HG02970 (cell line): ENCODE measurements around the gene GPR132.
"Not testable (repeated sequence)": the region's sequence is repeated elsewhere in the genome, so short reads cannot be mapped to it uniquely, and the experiment has no call there.

Source experiments
- ATAC-seq: cut with Tn5 transposase; IDR thresholded peaks from one replicate; pipeline ENCODE4 v1.9.1; 2021; ENCODE audit warnings: mild to moderate bottlenecking, moderate library complexity, moderate number of reproducible peaks; ENCODE audit not compliant: unreplicated experiment, low FRiP score

GPR132 gene

DNA sequence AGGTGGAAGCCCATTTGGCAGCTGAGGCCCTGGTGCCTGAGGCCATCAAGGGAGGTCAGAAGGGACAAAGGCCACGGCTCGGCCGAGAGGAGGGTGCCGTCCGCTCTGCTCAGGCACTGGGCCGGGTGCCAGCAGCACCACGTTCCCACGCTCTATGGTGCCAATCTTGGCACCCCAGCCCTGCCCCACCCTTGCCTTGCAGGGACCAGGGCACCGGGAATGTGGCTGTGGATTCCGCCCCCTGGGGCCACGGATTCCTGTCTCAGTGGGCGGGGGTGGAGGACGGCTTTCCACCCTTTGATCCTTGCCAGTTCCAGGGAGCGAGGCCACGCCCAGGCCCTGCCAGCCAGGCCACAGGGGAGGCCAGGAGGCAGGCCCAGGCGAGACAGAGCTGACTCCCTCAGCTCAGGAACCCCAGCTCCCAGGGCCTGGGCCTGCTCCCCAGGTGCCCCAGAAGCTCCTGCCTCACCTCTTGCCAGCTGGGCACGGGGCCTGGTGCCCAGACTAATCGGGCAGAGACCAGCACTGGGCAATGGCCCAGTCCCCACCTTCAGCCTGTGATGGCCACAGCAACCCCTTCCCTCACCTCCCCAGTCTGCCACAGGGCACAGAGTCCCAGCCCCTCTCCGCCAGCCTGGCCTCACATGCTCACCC lies 26.4 kb upstream of the GPR132 start:
- no peak for ATAC-seq

GRCh38 chr14:105091054-105091516 lies 25.9 kb upstream of the GPR132 start:
- ATAC-seq, result no peak

GRCh38 chr14:105090493-105091053 lies 25.3 kb upstream of the GPR132 start:
- no peak for ATAC-seq

GRCh38 chr14:105089746-105090492 lies 24.7 kb upstream of the GPR132 start:
- ATAC-seq, result no peak

GRCh38 chr14:105088812-105089745 lies 23.8 kb upstream of the GPR132 start:
- no peak for ATAC-seq

- no peak for ATAC-seq
These were observed 23.0 kb upstream of the GPR132 start for GRCh38 chr14:105087963-105088811.

- no peak for ATAC-seq
These were observed 22.2 kb upstream of the GPR132 start for GRCh38 chr14:105087308-105087962.

- ATAC-seq, result peak; percentile 46
These were observed 21.6 kb upstream of the GPR132 start for GRCh38 chr14:105086833-105087307.

DNA sequence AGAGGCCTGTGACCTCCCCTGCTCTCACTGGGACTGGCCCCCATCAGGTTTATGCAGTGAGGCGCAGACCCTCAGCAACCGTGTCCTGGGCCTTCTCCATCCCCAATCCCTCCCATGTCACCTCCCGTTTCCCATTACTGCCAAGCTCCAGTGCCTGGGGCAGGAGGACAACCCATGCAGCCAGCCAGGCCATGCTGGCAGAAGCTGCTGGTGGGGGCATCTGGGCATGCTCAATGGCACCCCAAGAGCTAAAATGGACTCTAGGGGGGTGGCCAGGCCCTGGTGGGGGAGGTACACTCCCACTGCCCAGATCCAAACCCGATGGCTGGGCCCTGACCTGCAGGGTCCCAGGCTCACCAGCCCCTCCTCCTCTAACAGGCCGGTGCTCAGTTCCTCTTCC lies 20.5 kb upstream of the GPR132 start:
- ATAC-seq, result no peak

DNA sequence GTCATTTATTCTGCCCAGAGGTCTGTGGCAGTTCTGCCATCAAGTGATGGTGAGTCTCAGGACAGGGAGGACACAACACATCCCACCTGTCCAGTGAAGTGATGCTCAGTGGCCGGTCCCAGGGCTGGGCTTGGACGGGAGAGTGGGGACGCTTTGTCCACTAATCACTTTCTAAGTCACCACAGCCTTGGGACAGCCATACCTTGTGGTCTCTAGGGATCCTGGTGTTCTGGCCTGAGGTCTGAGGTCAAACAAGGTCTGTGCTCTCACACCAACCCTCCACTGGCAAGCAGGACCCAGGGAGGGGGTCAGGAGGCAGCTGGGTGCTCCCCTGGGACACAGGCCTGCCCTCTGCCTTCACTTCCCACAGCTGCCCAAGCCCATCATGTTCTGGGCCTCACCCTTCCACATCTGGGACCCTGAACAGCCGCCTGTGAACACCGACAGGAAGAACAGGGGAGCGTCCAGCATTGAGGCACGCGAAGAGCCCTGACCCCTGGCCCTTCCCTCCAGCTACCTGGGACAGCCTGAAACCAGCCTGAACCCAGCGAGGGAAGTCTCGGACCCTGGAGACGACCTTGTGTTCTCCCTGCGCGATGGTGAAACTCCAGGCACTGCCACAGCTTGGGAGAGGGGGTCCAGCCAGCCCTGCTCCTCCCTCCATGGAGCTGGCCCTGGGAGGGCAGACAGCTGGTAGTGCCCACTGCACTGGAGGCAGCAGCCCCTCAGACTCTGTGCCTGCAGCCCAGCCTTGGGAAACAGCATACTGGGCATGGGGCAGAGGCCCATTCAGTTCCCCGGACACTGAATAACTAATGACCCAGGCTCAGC lies 19.7 kb upstream of the GPR132 start:
- no peak for ATAC-seq

DNA sequence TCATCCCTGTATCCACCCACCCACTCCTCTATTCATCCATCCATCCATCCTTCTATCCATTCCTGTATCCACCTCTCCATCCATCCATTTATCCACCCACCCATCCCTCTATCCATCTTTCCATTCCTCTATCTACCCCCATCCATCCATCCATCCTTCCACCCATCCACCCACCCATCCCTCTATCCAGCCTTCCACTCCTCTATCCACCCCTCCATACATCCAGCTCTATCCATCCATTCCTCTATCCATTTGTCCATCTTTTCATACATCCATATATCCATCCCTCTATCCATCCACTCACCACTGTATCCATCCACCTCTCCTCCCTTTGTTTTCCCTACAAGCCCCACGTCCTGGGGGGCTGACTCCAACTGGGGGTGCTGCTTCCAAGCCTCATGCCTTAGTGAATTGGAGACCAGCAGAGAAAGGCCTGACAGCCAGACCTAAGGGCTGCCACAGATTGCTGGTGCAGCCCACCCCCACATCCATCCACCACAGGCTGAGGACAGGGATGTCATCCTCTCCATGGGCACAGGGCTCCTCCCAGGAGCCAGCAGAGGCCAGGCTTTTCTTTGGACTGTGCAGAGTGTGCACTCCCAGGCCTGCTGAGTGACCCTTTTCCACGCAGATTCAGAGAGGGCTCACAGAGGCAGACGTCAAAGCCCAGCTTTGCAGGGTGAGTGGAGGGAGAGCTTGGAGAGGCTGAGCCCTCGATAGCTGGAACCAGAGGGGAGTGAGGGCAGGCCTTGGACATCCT lies 18.9 kb upstream of the GPR132 start:
- ATAC-seq, result no peak

- ATAC-seq, result no peak
These were observed 17.5 kb upstream of the GPR132 start for GRCh38 chr14:105082703-105083102.

DNA sequence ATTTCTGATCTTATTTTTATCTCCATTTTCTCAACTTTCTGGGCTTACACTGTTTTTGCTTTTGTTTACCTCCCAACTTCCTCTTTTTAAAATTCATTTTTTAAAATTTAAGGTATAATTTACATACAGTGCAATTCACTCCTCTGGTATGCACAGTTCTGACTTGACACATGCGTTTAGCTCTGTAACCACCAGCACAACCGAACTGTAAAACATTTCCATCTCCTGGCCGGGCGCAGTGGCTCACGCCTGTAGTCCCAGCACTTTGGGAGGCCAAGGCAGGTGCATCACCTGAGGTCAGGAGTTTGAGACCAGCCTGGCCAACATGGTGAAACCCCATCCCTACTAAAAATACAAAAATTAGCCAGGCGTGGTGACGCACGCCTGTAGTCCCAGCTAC lies 16.2 kb upstream of the GPR132 start:
- not testable (repeated sequence) for ATAC-seq

DNA sequence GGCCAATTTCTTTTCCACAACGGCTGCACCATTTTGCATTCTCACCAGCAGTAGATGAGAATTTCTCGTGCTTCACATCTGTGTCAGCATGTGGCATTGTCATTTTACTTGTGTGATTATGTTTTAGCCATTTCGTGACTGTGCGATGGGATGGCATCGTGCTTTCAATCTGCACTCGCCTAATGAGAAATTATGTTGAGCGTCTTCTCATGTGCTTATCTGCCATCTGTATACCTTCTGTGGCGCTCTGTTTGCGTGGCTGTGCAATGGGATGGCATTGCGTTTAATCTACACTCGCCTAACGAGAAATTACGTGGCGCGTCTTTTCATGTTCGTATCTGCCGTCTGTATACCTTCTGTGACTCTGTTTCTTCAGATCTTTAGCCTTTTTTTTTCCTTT lies 14.9 kb upstream of the GPR132 start:
- ATAC-seq, result no peak

DNA sequence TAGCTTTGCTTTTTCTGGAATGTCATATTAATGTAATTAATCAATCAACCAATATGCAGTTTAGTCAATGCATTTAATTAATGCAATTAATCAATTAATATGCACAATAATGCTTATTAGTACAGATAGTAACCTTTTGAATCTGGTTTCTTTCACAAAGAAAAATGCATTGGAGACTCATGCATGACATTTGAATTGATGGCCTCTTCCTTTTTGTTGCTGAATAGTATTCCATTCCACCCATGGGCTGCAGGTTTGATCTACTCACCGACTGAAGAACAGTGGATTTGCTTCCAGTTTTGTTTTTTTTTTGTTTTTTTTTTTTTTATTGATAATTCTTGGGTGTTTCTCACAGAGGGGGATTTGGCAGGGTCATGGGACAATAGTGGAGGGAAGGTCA lies 13.1 kb upstream of the GPR132 start:
- ATAC-seq, result no peak

- no peak for ATAC-seq
These were observed 12.4 kb upstream of the GPR132 start for GRCh38 chr14:105077649-105077995.

DNA sequence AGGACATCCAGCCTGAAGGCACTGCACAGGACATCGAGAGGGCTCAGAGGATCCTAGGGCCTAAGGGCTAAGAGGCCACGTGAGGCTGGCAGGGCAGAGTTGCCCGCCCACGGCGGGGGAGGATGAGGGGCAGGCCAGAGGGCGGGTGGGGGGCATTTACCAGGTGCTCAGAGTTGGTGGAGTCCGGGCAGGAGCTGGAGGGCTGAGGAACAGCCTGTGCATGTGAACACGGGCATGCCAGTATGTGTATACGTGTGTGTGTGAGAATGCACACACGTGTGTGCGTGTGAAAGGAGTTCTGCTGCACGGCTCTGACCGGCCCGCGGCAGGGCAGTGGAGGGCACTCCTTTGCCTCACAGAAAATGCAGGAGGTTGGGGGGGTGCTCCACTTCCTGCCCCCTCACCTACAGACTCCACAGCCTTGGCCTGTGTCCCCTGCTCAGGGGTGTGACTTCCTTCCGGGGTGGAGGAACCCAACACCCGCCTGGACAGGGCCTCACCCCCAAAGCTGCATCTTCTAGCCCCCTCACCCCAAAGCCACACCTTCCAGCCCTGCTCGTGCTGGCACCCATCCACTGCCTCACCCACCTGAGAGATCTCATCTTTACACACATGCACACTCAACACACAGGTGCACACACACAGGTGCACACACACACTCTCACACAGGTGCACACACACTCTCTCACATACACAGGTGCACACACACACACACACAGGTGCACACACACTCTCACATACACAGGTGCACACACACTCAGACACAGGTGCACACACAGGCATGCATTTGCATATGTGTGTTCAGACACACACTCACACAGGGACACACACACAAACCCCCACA lies 11.8 kb upstream of the GPR132 start:
- ATAC-seq, result no peak
